UCSD-AML1 (cell line): ENCODE measurements around the gene ISG20L2.

Experiments
- DNase-seq: peaks from one replicate; lab custom pipeline; 2025; ENCODE audit not compliant: unreplicated experiment; lab: John Stamatoyannopoulos, UW

The ISG20L2 gene

GRCh38 chr1:156755527-156755950, 27.0 kb upstream of the ISG20L2 start:
- DNase-seq: no peak

GRCh38 chr1:156754219-156754618, 25.7 kb upstream of the ISG20L2 start:
- no peak for DNase-seq

DNA sequence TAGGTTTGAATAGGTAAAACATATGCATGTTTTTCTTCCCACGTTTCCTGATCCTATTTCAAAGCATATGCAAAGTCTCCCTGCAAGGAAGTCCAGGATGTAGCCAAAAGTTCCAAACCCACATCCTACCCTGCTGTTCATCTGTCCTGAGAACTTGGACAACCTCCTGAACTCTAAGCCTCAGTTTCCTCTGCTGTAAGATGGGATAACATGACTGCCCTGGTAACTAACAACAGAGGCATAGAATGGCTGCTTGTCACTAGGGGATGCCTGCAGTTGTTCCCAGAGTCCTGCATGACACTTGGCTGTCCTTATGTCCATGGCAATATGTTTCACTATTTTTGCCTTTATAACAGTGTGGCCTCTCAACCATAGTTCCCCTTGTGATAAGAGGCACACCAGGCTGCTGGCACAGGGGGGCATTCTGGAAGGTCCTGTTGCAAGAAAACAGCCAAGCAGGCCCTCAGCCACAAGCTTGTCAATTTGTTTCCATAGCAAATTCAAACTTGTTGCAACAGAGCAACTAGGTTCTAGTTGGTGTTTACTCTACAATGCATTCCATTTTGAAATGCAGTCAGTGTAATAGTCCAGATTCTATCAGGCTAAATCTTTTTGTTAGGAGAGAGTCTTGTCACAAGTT, 24.4 kb upstream of the ISG20L2 start:
- DNase-seq: no peak

- peak; percentile 98 for DNase-seq
These were observed 23.4 kb upstream of the ISG20L2 start for GRCh38 chr1:156751757-156752481.

DNA sequence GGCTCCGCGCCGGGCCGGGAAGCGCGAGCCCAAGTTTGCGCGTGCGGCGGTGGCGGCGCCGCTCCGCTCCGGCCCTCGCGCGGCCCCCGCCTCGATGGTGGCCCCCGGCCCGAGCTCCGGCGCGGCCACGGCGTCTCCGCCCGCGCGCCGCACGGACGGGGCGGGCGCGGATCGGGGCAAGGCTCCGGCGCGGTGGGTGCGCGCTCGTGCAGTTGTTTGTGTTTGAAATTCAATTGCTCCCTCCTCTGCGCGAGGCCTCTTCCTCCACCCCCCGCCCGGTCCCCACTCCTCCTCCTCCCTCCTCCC, 22.8 kb upstream of the ISG20L2 start, which contains the start of gene HDGF:
TSS of gene HDGF (minus strand) at position 225 of the 306 bp plus-strand sequence. CDS start 246 bp downstream, outside the sequence.
- no peak for DNase-seq

DNA sequence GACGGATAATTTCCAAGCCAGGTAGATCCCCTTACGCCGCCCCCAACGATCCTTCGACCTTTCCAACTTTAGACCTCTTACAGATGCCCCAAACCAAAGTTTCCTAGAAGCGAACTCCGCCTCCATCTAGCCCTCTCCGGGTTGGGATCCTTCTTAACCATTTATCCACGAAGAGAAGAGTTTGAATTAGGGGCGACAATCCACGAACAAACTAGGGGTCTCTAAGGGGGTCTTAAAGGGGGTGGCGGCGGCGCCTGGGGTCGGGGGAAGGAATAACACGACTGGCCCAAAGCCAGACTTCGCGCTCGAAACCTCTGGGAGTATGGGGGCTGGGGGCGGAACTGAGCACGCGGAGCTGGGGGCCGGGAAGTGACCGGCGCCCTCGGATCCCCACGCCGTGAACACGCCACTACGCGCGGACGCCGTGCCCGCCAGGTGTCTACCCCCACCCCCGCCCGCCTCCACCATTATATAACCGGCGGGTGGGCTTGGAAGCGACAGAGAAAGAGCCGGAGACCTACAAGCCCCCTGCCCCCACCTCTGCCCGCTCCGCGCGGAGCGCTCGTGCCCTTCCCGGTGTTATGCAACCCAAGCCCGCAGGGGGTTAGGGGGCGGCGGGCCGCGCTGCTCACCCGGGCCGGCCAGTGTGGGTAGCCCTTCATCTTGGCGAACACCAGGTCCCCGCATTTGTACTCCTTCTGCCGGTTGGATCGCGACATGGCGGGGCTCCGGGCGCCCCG, 22.3 kb upstream of the ISG20L2 start:
- DNase-seq: peak; percentile 42

GRCh38 chr1:156750191-156750672, 21.7 kb upstream of the ISG20L2 start:
- no peak for DNase-seq

GRCh38 chr1:156749419-156750118, 21.0 kb upstream of the ISG20L2 start:
- no peak for DNase-seq

DNA sequence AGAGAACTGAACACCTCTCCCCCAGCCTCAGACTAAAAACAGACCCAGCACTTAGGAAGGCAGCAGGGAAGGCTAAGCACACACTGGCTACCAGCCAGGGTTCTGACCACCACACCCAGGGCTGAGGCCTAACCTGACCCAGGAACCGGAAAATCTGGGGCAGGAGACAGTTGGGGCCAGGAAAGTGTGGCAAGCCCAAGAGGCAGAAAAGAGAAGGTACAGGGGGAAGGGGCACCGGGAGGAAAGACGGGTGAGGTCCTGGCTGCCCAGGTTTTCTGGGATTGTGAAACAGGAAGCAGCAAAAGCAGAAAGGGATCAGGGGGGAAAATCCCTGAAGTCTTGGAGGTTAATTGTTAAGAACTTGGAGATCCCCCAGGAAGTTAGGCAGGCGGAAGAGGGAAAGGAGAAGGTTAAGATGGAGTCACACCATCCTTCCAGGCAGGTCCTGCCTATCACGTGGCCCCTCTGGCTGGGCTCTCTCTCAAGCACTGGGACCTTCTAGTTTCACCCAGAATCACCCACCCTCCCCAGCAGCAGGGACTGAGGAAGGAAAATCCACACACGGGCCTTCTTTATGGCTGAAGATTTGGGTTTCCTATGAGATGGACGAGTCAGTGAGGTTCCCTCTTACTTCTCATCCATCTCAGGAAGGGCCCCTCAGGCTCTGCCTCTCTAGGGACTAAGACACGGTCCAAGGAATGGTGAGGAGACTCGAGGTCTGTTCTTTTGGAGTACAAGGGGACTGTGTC, 20.3 kb upstream of the ISG20L2 start:
- peak; percentile 62 for DNase-seq

DNA sequence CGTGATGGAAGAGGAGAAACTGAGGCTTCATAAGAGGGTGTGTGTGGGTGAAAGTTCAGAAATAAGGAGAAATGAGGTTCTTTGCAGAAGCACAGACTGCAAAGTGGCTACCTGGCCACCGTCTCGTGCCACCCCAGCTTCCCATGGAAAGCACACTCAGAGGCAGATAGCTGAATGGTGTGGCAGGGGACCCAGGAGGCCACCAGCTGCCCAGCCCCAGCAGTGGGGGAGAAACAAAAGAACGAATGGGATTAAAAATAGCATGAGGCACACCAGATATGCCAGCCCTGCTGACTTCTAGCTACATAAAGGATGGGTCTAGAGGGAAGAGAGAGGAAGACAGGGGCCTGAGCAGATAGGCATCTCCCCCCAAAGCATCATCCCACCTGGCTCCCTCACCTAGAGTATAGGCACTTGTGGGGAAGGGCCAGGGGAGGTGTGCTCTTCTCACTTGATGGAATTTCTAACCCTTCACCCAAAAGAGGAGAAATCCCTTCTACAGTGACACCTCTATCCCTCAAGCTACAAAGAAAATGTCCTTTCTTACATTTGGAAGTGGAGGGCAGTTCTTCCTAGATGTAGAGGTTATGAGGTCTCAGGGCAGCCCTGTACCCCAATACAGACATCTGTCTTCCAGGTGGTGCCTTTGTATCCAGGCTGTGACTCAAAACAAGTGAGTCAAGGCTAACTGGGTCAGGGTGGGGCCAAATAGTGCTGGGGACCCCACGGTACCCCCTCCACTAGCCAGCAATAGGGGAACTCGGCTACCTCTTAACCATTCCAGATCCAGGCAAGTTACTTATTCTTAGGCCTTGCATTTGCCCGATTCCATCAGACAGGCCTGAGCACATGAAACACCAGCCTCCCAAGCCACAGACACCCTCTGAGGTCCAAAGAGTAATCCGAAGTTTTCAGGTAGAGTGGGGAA, 19.4 kb upstream of the ISG20L2 start:
- DNase-seq: no peak

DNA sequence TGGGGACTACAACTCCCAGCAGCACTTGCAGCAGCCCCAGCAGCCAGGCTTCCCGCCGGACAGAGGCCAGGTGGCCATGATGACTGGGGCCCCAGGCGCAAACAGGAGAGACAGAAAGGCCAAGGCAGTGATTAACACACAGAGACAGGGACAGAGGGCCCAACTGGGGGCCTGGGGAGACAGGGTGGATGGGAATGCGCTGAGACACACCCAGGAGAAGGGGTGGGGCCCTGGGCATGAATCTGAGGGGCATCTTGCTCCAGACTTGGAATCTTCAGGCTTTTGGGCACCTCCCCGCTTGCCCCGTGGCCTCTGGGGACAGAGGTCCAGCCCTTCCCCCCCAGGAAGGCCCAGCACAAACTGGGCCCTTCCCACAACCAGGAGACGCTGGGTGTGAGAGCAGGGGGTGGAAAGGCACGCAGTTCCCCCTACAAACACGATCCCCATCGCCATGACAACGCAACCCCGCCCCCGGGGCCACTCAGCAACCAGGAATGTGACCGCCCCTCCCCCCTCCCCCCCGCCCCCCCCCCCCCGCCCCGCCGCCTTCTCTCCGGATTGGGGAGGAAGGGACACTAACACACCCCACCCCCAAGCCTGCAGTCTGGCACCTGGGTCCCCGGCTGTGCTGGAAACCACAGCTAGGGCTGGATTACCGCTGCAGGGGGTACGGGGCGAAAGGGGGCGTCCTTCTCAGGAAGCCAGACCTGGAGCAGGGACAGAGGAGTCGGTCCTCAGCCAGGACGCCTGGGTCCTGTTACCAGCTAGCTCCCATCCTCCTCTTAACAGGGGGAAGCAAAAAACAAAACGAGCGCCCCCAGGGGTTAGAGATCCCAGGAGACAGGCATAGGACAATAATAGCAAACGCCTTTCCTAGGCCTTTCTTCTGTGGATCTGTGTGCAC, 18.4 kb upstream of the ISG20L2 start:
- peak; percentile 41 for DNase-seq

GRCh38 chr1:156746406-156746727, 17.8 kb upstream of the ISG20L2 start:
- DNase-seq: no peak

DNA sequence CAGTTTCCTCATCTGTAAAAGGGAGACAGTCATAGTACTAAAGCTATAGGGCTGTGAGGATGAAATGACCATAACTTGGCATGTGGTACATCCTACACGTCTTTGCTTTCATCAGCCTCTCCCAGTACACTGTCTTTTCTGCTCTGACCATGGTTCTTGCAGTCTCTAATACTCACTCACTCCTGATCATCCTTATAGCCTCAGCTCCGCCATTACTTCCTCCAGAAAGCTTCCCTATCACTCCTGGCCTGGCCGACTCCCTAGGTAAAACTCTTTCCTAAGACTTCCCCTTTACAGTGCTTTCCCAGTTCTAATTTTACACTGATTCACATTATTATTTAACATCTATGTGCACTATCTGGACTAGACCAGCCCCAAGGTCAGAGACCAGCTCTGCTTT, 17.3 kb upstream of the ISG20L2 start:
- no peak for DNase-seq

DNA sequence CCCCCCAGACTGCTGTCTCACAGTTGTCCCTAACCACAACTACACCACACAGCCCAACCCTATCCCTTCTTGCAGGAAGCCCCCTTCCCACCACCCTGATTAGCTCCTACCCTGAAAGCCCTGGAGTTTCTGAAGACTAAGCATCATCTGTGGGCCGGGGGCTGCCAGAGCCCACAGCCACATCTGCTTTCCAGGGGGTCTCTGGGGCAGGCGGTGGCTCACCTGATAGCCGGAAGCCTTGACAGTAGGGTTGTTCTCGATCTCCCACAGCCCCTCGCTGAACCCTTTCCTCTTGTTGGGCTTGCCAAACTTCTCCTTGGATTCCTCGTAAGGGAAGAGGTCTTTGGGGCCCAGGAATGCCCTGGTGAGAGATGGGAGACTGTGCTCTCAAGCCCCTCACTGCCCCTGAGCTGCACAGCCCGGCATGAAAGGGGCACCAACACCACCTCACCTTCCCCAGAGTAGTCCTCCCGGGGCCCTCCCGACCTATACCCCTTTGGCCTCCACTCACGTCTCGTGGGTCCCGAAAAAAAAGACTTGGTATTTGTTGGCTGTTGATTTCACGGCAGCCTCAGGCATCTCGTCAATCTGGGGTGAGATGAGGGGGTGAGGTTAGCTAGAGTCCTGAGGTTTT, 16.3 kb upstream of the ISG20L2 start:
- no peak for DNase-seq

- DNase-seq: no peak
These were observed 15.8 kb upstream of the ISG20L2 start for GRCh38 chr1:156744344-156744743.

DNA sequence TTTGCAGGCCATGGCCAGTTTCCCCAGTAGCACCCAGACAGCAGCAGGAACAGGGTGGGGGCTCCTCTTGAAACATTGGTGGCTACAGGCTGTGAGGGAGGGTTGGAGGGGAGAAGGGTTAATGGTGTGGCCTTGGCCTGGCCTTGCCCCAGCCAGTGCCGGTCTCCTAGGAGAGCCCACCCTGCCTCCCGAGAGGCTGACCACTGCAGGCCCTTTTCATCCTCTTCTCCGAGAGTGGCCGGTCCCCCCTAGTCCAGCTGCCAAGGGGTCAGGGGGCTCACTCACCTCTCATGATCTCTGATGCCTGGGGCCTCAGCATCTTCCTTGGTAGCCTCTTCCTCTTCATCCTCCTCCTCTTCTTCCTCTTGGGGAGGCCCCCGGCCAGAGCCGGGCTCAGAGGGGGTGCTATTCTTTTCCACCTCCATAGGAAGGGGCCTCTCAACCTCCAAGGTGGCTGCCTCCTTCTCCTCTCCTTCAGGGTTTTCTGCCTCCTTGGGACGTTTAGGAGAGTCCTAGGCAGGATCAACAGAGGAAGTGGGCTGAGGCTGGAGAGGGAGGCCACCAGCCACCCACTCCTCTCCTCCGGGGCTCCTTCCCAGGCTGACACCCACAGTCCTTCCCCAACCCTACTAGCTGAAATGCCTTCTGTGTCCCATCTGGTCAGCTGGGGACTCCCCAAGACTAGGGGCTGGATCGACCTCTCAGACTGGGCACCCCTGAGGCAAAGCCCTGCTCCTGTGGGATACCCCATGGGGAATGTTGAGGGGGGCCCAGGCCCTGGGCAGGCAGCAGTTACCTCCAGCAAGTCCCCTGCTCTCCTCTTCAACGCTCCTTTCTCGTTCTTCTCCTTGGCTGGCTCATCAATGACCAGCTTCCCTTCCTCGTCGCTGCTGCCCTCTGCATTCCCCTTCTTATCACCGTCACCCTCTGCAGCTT, 15.1 kb upstream of the ISG20L2 start:
- no peak for DNase-seq

GRCh38 chr1:156742801-156743200, 14.2 kb upstream of the ISG20L2 start:
- no peak for DNase-seq
